ENCODE measurements around the gene TUBGCP4.

GRCh38 chr15:43347114-43347513 lies 23.8 kb upstream of the TUBGCP4 start:
- TF ChIP-seq CTCF (IDR thresholded peaks at IDR 0.05 in 2 of 3, conservative IDR thresholded peaks at IDR 0.05 in 1 of 3; ENCODE audit: control insufficient read depth in 2 of 3, extremely low read depth in 1 of 3, insufficient read depth in 1 of 3, low read depth in 3 of 3, low read length in 3 of 3) (no peak), MXI1 (IDR thresholded peaks at IDR 0.05; ENCODE audit: low read depth, low read length) (no peak), JUND (IDR thresholded peaks at IDR 0.05; ENCODE audit: low read depth, low read length) (no peak), HDAC2 (IDR thresholded peaks at IDR 0.05) (no peak)

Data from GM12878 (cell line).